ENCODE results near the gene TMEM119. TPM values are rescaled to one million over a fixed set of nuclear protein-coding genes. Genes with fewer than 3 reads are reported as not detected.

Gene TMEM119, protein sequence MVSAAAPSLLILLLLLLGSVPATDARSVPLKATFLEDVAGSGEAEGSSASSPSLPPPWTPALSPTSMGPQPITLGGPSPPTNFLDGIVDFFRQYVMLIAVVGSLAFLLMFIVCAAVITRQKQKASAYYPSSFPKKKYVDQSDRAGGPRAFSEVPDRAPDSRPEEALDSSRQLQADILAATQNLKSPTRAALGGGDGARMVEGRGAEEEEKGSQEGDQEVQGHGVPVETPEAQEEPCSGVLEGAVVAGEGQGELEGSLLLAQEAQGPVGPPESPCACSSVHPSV
- total RNA-seq, result 388 and 611 TPM in 2 replicates

DNA sequence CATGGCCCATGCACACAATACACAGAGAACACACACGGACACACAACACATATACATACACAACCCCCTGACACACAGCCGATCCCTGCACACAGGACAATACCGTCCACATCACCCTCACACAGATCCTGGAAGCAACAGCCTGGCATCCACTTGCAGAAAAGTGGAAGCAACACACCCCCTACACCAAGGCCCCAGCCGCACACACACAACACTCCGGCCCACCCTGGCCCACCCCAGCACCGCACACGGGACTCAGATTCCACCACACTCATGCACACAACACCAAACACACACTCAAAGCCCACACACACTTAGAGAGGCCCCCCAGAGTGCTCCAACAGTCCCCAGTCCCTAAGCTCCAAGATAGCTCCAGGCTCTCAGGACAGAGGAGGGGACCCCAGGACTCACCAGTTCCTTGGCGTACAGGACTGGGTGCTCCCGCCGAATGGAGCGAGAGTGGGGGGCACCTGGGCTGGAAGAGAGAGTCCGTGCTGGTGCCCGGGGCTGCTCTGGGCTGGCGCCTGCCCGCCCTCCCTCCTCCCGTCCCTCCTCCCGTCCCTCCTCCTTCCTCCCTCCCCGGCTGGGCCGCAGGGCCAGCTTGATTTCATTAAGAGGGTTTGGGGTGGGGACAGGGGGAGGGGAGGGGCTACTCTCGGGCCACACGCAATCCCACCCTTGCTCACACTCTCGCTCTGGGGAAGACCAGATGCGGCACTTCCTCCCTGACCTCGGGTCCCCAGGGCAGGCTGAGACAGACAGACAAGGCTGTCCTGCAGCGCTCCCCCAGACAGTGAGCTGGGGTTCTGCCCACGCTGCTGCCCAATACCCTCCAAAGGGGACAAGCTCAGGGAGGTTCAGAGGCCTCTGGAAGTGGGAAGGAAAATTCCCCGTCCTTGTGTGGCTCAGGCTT, at the start of gene TMEM119:
Gene TMEM119, minus strand, starts transcription at position 526 of the 913 bp plus-strand sequence. CDS start 5,701 bp downstream, outside the sequence.

DNA sequence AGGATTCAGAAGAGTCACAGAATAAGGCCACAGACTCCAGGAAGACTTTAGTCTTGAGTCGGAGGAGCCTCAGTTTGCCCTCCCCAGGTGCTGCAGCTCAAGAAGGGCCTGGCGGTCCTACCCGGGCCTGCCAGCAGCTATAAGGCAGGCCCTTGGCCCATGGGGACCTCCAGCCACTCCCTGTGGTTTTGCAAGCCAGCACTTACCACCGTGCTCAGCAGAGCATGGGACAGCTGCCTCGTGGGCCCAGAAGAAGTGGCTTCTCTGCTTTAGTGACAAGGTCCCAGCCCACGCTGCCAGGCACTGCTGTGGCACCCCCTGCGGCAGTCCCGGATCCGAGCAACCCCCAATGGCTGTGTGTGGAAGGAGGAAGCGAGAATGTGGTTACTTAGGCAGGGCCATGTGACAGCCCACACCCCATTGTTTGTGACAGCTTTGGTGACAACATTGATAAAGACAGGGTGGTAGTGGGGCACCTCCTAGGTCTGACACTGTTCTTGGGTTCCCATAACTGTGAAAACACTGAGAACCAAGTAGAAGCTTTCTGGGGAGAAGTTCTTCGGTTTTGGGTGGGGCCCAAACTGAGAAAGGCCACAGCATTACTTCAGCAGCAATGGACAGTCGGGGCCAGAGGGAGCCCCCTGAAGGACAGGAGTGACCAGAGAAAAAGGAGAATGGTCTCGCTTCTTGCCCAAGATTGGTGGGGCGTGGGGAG, 35.8 kb upstream of the TMEM119 start, which contains the start of gene SELPLG:
Gene SELPLG, minus strand, starts transcription at position 361 of the 715 bp plus-strand sequence. CDS start 9,587 bp downstream, outside the sequence.

DNA sequence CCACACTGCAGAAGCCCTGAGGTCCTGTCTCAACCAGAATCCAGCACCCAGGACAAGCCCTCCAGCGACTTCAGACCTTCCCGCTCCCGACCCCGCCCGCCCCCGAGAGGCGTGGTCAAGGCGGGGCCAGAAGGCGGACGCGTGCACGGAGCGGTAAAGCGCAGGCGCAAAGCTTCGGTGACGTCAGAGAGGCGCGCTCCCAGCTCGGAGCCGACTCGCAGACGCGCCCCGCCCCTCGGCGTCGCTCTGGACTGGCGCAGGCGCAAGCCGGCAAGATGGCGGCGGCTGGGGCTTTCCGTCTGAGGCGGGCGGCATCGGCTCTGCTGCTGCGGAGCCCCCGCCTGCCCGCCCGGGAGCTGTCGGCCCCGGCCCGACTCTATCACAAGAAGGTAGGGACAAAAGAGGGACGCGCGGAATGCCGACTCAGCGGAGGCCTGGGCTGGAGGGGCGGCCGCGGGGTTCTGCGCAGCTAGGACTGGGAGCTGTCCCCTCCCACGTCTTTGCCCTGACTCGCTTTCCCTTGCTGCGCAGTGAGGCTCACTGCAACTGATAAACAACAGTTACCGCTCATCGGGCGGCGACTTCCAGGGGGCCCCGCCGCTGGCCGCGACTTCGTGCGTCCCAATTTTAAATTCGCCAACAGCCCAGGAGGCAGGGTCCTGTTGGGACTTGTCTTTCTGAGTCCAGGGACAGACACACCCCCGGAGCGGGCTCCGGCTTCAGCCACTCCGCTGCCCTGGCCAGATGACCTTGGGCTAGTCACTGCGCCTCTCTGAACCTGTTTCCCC, 35.3 kb downstream of the TMEM119 start, which contains the start of gene ISCU:
Gene ISCU, plus strand, starts transcription at position 249 of the 788 bp plus-strand sequence. Its CDS starts 27 bp downstream, at position 276.

DNA sequence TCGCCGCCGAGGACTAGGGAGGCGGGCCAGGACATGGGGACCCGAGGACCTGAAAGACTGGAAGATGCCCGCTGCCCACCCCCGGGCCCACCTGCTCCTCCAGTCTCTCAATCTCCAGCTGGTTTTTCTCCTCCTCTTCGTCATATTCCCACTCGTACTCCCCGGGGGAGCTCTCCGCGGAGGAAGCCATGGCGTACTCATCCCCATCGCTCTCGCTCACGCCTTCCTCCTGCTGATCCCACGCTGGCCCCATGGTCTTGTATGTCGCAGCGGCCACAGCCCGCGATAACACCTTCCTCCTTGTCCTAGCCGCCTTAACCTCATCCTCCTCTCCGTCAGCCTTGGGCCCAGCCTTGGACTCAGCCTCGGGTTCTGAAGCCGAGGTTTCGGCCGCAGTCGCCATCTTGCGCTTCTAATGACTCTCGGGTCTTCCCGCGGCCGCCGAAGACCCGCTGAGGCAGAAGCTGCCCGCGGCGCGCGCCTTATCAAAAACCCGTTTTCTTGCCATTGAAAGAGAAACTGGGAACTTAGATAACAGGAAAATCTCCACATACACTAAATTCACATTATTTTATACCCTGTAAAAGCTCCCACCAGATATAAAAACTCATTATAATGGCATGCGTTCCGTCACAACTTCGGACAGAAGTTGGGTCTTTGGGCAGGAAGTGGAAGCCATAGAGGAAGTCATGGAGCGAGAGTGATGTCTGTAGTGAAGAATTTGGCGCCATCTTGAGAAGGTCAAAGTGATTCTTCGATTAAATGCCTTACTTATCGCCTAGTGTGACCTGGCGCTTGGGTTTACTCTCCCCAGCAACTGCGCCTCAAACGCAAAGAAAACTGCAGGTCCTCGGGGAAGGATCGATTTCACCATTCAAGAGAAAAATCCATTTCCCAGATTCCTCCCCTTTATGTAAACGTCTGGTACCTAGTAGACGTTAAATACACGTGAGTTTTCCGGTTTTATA, 36.8 kb downstream of the TMEM119 start, which contains the start of gene SART3:
Gene SART3, minus strand, starts transcription at position 422 of the 968 bp plus-strand sequence. Its CDS starts 19 bp downstream, at position 403.

Other genes starting within 250 kb of the TMEM119 start
- gene FICD, start 82.8 kb downstream of the TMEM119 start, total RNA-seq, result 5.4 and 7.9 TPM in 2 replicates
- 55.6 and 65.5 TPM in 2 replicates for gene SART3, start 36.9 kb downstream of the TMEM119 start, total RNA-seq
- 173 and 194 TPM in 2 replicates for gene ISCU, start 35.5 kb downstream of the TMEM119 start, total RNA-seq
- gene SELPLG, start 35.8 kb upstream of the TMEM119 start, total RNA-seq, result 1.2 and 4.1 TPM in 2 replicates
- gene CORO1C, start 133.4 kb upstream of the TMEM119 start, total RNA-seq, result 235 and 306 TPM in 2 replicates